Measurements from ENCODE around the gene COPZ2. TPM values are rescaled to one million over a fixed set of nuclear protein-coding genes. Genes with fewer than 3 reads are reported as not detected.
"Not testable (repeated sequence)": the region's sequence is repeated elsewhere in the genome, so short reads cannot be mapped to it uniquely, and the experiment has no call there.

COPZ2 gene
- total RNA-seq, 1 donor from 2014 or later: 0.30 TPM

DNA sequence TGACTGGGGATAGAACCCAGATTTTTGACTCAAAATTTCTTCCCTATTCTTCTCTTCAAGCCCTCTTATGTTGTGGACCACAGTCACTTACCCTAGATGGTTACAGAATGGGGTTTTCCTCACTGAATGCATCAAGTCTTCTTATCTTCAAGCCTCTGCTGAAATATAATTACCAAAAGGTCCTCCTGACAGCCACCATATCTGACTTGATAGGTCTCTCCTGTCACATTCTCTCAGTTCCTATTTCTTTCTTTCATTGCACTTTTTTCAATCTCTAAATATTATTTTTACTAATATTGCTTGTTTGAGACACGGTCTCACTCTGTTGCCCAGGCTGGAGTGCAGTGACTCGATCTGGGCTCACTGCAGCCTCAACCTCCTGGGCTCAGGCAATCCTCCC is 1.1 kb upstream of the COPZ2 start:
- H3K4me1 ChIP-seq: peaks cover 3% of the 10 kb centered on the region

DNA sequence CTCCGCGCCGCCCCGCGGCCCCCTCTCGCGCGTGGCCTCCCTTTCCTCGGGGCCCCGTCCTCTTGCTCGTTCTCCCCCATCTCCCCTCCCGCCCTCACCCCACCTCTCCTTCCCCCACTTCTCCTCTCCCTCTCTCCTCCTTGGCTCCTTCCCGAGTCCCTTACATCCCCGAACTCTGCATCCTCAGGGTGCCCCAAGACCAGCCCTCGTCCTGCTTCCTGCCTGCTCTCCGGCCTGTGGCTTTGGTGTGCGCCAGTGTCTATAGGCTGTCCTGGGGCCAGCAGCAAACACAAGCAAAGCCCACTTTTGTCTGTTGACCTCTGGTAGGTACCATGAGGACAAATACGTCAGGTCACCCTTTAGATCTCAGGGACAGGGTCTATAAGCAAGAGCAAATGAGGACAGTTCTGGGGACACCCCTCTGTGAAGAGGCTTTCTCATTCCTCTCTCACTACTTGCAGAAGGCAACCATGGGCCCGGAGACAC is 284 bp upstream of the COPZ2 start:
- no peaks in the 10 kb centered on the region for H3K9me3 Mint-ChIP-seq
- no peak overlapping the region for H3K9ac ChIP-seq
- peaks cover 11% of the 10 kb centered on the region for H3K4me1 Mint-ChIP-seq
- H3K27ac ChIP-seq: no peak overlapping the region
- peak overlapping the region; percentile 98 for H3K4me2 ChIP-seq
- H3F3A ChIP-seq (ENCODE audit: low read depth): peaks cover 10% of the 10 kb centered on the region
- peak overlapping the region; percentile 91 for H2AFZ ChIP-seq (replicated peaks)
- H3K36me3 Mint-ChIP-seq: no peaks in the 10 kb centered on the region
- TF ChIP-seq, protein P1, sequence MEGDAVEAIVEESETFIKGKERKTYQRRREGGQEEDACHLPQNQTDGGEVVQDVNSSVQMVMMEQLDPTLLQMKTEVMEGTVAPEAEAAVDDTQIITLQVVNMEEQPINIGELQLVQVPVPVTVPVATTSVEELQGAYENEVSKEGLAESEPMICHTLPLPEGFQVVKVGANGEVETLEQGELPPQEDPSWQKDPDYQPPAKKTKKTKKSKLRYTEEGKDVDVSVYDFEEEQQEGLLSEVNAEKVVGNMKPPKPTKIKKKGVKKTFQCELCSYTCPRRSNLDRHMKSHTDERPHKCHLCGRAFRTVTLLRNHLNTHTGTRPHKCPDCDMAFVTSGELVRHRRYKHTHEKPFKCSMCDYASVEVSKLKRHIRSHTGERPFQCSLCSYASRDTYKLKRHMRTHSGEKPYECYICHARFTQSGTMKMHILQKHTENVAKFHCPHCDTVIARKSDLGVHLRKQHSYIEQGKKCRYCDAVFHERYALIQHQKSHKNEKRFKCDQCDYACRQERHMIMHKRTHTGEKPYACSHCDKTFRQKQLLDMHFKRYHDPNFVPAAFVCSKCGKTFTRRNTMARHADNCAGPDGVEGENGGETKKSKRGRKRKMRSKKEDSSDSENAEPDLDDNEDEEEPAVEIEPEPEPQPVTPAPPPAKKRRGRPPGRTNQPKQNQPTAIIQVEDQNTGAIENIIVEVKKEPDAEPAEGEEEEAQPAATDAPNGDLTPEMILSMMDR (IDR thresholded peaks at IDR 0.05): no peak
- TF ChIP-seq EZH2 (IDR thresholded peaks at IDR 0.05): peak; percentile 73
- TF ChIP-seq EZH2phosphoT487 (IDR thresholded peaks at IDR 0.05): no peak
- peak overlapping the region; percentile 72 for H3K4me3 ChIP-seq
- H3K27ac Mint-ChIP-seq: peak overlapping the region; percentile 34
- H3K79me2 ChIP-seq (ENCODE audit: low read depth): no peaks in the 10 kb centered on the region
- H3K9me3 ChIP-seq (ENCODE audit: low read depth): no peaks in the 10 kb centered on the region
- H3K27me3 ChIP-seq: peaks cover 55% of the 10 kb centered on the region
- peak overlapping the region; percentile 84 for H3K4me3 Mint-ChIP-seq
- no peak for DNase-seq (ENCODE audit: low spot score)
- H3K4me1 ChIP-seq: peaks cover 3% of the 10 kb centered on the region
- no peaks in the 10 kb centered on the region for H3K36me3 ChIP-seq
- no peaks in the 10 kb centered on the region for H4K20me1 ChIP-seq (ENCODE audit: low read depth)
- peaks cover 17% of the 10 kb centered on the region for H3K27me3 Mint-ChIP-seq (ENCODE audit: insufficient read depth, low read depth)

More for the DNA sequence above, 1.1 kb upstream of the COPZ2 start:
- H3K4me2 ChIP-seq: no peak overlapping the region
- H3K9me3 Mint-ChIP-seq: no peaks in the 10 kb centered on the region
- H3K27me3 Mint-ChIP-seq (ENCODE audit: insufficient read depth, low read depth): peaks cover 14% of the 10 kb centered on the region
- H3K9ac ChIP-seq: no peak overlapping the region
- DNase-seq (ENCODE audit: low spot score): no peak
- H3K27me3 ChIP-seq: peaks cover 47% of the 10 kb centered on the region
- H3K79me2 ChIP-seq (ENCODE audit: low read depth): no peaks in the 10 kb centered on the region
- no peak overlapping the region for H2AFZ ChIP-seq (replicated peaks)
- no peak overlapping the region for H3K4me3 ChIP-seq
- H3K36me3 Mint-ChIP-seq: peaks cover 3% of the 10 kb centered on the region
- no peaks in the 10 kb centered on the region for H4K20me1 ChIP-seq (ENCODE audit: low read depth)
- H3K4me3 Mint-ChIP-seq: peak overlapping the region; percentile 84
- TF ChIP-seq, protein P1 (IDR thresholded peaks at IDR 0.05): no peak
- TF ChIP-seq EZH2 (IDR thresholded peaks at IDR 0.05) (no peak), EZH2phosphoT487 (IDR thresholded peaks at IDR 0.05) (no peak)
- H3K36me3 ChIP-seq: no peaks in the 10 kb centered on the region
- H3K4me1 Mint-ChIP-seq: peaks cover 9% of the 10 kb centered on the region
- H3K27ac ChIP-seq: no peak overlapping the region
- H3F3A ChIP-seq (ENCODE audit: low read depth): peaks cover 10% of the 10 kb centered on the region
- no peak overlapping the region for H3K27ac Mint-ChIP-seq
- H3K9me3 ChIP-seq (ENCODE audit: low read depth): no peaks in the 10 kb centered on the region

DNA sequence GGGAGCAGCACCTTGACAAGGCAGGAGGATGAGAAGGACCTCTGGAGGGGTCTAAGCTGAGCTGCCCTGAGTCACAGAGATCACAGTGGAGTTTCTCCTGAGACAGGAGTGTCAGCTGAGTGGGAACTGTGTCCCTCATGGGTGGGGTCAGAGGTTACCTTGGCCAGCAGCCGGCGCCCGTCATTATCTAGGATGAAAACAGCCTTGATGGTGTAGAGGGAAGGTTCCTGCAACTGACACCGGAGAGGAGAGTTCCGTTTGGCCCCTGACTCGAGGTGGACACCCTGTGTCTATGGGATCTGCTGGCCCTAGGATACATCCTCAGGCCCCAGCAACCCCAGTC is 933 bp downstream of the COPZ2 start:
- peaks cover 12% of the 10 kb centered on the region for H3K4me1 Mint-ChIP-seq

DNA sequence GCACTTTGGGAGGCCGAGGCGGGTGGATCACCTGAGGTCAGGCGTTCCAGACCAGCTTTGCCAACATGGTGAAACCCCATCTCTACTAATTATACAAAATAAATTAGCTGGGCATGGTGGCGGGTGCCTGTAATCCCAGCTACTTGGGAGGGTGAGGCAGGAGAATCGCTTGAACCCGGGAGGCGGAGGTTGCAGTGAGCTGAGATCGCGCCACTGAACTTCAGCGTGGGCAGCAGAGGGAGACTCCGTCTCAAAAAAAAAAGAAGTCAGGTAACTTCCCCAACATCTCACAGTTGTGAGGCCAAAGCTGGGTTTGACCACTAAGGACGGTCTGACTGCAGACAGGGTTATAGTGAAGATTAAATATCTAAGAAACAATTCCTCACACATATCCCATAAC is 2.9 kb downstream of the COPZ2 start:
- not testable (repeated sequence) for H3K27ac Mint-ChIP-seq; H3K9me3 Mint-ChIP-seq; H3K4me2 ChIP-seq; H3K36me3 Mint-ChIP-seq; H2AFZ ChIP-seq (replicated peaks); H3K79me2 ChIP-seq (ENCODE audit: low read depth); H3K4me1 ChIP-seq; H3K4me3 ChIP-seq; H3K9me3 ChIP-seq (ENCODE audit: low read depth); H3F3A ChIP-seq (ENCODE audit: low read depth); H3K9ac ChIP-seq; H3K4me3 Mint-ChIP-seq; DNase-seq (ENCODE audit: low spot score); H3K36me3 ChIP-seq; H4K20me1 ChIP-seq (ENCODE audit: low read depth); H3K27ac ChIP-seq
- Mint-ChIP-seq H3K4me1 (peaks cover 12% of the 10 kb centered on the region), H3K27me3 (ENCODE audit: insufficient read depth, low read depth) (peaks cover 24% of the 10 kb centered on the region)
- peaks cover 59% of the 10 kb centered on the region for H3K27me3 ChIP-seq

More for the DNA sequence above, 933 bp downstream of the COPZ2 start:
- Mint-ChIP-seq H3K9me3 (no peaks in the 10 kb centered on the region), H3K27ac (no peak overlapping the region), H3K27me3 (ENCODE audit: insufficient read depth, low read depth) (peaks cover 24% of the 10 kb centered on the region), H3K4me3 (peak overlapping the region; percentile 81), H3K36me3 (no peaks in the 10 kb centered on the region)
- Histone ChIP-seq H3K79me2 (ENCODE audit: low read depth) (no peaks in the 10 kb centered on the region), H3K4me3 (peak overlapping the region; percentile 72), H3K27ac (no peak overlapping the region), H2AFZ (replicated peaks) (peak overlapping the region; percentile 94), H3K4me1 (peaks cover 3% of the 10 kb centered on the region), H3F3A (ENCODE audit: low read depth) (peaks cover 10% of the 10 kb centered on the region), H3K36me3 (no peaks in the 10 kb centered on the region), H3K4me2 (peak overlapping the region; percentile 98), H3K9me3 (ENCODE audit: low read depth) (no peaks in the 10 kb centered on the region), H3K9ac (no peak overlapping the region), H4K20me1 (ENCODE audit: low read depth) (no peaks in the 10 kb centered on the region), H3K27me3 (peaks cover 61% of the 10 kb centered on the region)
- DNase-seq (ENCODE audit: low spot score): no peak
- TF ChIP-seq EZH2phosphoT487 (IDR thresholded peaks at IDR 0.05) (no peak), EZH2 (IDR thresholded peaks at IDR 0.05) (no peak)
- TF ChIP-seq, protein P1 (IDR thresholded peaks at IDR 0.05): no peak
